ENCODE results near the gene RPA4. TPM values are rescaled to one million over a fixed set of nuclear protein-coding genes. Genes with fewer than 3 reads are reported as not detected.

RPA4 gene
- total and polyA plus RNA-seq, 9 of the 15 experiments (the other 6 are each of a cell fraction or from before 2014, with no cell fraction given): 0.29 TPM; not detected in 8

GRCh38 chrX:96918864-96919263 is 35.2 kb downstream of the RPA4 start:
- intact Hi-C loops (cut with micrococcal nuclease): no loop called here
- no peak for ATAC-seq
- H4K20me1 ChIP-seq (replicated peaks; ENCODE audit: control insufficient read depth, insufficient read depth, low read length): no peaks in the 10 kb centered on the region
- H3K4me1 ChIP-seq (replicated peaks in 1 of 2; ENCODE audit: control insufficient read depth in 2 of 2, insufficient read depth in 2 of 2, low read length in 2 of 2): no peaks in the 10 kb centered on the region
- ChIA-PET CTCF (ENCODE audit: low intra/inter-chr PET ratio) (no interaction called here), POLR2A (no interaction called here)
- BruUV-seq (replicated peaks): no TSS peak
- TF ChIP-seq PRMT5 (CRISPR knock-in tag; IDR thresholded peaks at IDR 0.05) (no peak), ILF3 (IDR thresholded peaks at IDR 0.05; ENCODE audit: borderline replicate concordance) (no peak)
- no peak overlapping the region for H3K4me3 ChIP-seq
- no peak for FAIRE-seq
- no peak overlapping the region for H3K4me2 ChIP-seq (ENCODE audit: insufficient read depth, low read length)
- H3K36me3 ChIP-seq (ENCODE audit: control insufficient read depth, insufficient read depth, low read length): no peaks in the 10 kb centered on the region
- in situ Hi-C loops (cut with MboI): no loop called here
- H3K27me3 ChIP-seq (ENCODE audit: control insufficient read depth in 2 of 2, insufficient read depth in 2 of 2, low read length in 2 of 2): no peaks in the 10 kb centered on the region
- H3K27ac ChIP-seq (ENCODE audit: extremely low read depth, low read depth, low read length): no peak overlapping the region
- no peak for DNase-seq (ENCODE audit: extremely low read depth in 1 of 4, low spot score in 3 of 4)
- no peaks in the 10 kb centered on the region for H3K9me1 ChIP-seq (ENCODE audit: control insufficient read depth, insufficient read depth, low read length)
- H3K79me2 ChIP-seq (ENCODE audit: control insufficient read depth, insufficient read depth, low read length): no peaks in the 10 kb centered on the region
- no peaks in the 10 kb centered on the region for H3K9me3 ChIP-seq (replicated peaks; ENCODE audit: control insufficient read depth, insufficient read depth, low read depth, low read length)
- 0% methylated on average over 2 of the region's 2 CpGs for WGBS (ENCODE audit: insufficient coverage, low coverage, missing lambda C conversion rate)
- no peak overlapping the region for H2AFZ ChIP-seq (ENCODE audit: low read depth, low read length)
- H3K9ac ChIP-seq (ENCODE audit: insufficient read depth in 1 of 2, low read depth in 2 of 2, low read length in 2 of 2): no peak overlapping the region

- BruUV-seq (replicated peaks): no TSS peak
- intact Hi-C loops (cut with micrococcal nuclease) (no loop called here), in situ Hi-C loops (cut with MboI) (no loop called here)
- WGBS (ENCODE audit: insufficient coverage, low coverage, missing lambda C conversion rate): 3% methylated on average over 4 of the region's 4 CpGs
- FAIRE-seq: no peak
- no peak for TF ChIP-seq ATF7 (IDR thresholded peaks at IDR 0.05)
- TF ChIP-seq, protein P1, sequence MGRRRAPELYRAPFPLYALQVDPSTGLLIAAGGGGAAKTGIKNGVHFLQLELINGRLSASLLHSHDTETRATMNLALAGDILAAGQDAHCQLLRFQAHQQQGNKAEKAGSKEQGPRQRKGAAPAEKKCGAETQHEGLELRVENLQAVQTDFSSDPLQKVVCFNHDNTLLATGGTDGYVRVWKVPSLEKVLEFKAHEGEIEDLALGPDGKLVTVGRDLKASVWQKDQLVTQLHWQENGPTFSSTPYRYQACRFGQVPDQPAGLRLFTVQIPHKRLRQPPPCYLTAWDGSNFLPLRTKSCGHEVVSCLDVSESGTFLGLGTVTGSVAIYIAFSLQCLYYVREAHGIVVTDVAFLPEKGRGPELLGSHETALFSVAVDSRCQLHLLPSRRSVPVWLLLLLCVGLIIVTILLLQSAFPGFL (CRISPR knock-in tag; IDR thresholded peaks at IDR 0.05): no peak
- no peak for TF ChIP-seq TRIM28 (IDR thresholded peaks at IDR 0.05)
- TF ChIP-seq NR3C1 (CRISPR knock-in tag; IDR thresholded peaks at IDR 0.05): no peak
- TF ChIP-seq EP400 (IDR thresholded peaks at IDR 0.05): no peak
- no peak for TF ChIP-seq ZNF124 (CRISPR knock-in tag; IDR thresholded peaks at IDR 0.05)
- TF ChIP-seq, protein P2, sequence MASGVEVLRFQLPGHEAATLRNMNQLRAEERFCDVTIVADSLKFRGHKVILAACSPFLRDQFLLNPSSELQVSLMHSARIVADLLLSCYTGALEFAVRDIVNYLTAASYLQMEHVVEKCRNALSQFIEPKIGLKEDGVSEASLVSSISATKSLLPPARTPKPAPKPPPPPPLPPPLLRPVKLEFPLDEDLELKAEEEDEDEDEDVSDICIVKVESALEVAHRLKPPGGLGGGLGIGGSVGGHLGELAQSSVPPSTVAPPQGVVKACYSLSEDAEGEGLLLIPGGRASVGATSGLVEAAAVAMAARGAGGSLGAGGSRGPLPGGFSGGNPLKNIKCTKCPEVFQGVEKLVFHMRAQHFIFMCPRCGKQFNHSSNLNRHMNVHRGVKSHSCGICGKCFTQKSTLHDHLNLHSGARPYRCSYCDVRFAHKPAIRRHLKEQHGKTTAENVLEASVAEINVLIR (CRISPR knock-in tag; IDR thresholded peaks at IDR 0.05): no peak
- TF ChIP-seq NELFE (IDR thresholded peaks at IDR 0.05; ENCODE audit: insufficient read depth, insufficient read length): no peak
- no peak for TF ChIP-seq ZNF239 (CRISPR knock-in tag; IDR thresholded peaks at IDR 0.05)
- no peak for TF ChIP-seq ZBTB1 (CRISPR knock-in tag; IDR thresholded peaks at IDR 0.05; ENCODE audit: borderline replicate concordance, low read depth)
- TF ChIP-seq ARHGAP35 (IDR thresholded peaks at IDR 0.05; ENCODE audit: partially characterized antibody): no peak
- no peak for TF ChIP-seq BRD4 (IDR thresholded peaks at IDR 0.05)
- TF ChIP-seq POLR2A (conservative IDR thresholded peaks at IDR 0.05): no peak
- no peaks in the 10 kb centered on the region for H3K9me1 ChIP-seq (ENCODE audit: control insufficient read depth, insufficient read depth, low read length)
- H3K27ac ChIP-seq (ENCODE audit: extremely low read depth, low read depth, low read length): no peak overlapping the region
- H3K36me3 ChIP-seq (ENCODE audit: control insufficient read depth, insufficient read depth, low read length): no peaks in the 10 kb centered on the region
- H3K27me3 ChIP-seq (ENCODE audit: control insufficient read depth in 2 of 2, insufficient read depth in 2 of 2, low read length in 2 of 2): no peaks in the 10 kb centered on the region
- H3K4me1 ChIP-seq (replicated peaks in 1 of 2; ENCODE audit: control insufficient read depth in 2 of 2, insufficient read depth in 2 of 2, low read length in 2 of 2): no peaks in the 10 kb centered on the region
- POLR2A ChIA-PET: no interaction called here
- no peak overlapping the region for H3K9ac ChIP-seq (ENCODE audit: insufficient read depth in 1 of 2, low read depth in 2 of 2, low read length in 2 of 2)
- H4K20me1 ChIP-seq (replicated peaks; ENCODE audit: control insufficient read depth, insufficient read depth, low read length): no peaks in the 10 kb centered on the region
- no peak overlapping the region for H3K4me3 ChIP-seq
- CTCF ChIA-PET (ENCODE audit: low intra/inter-chr PET ratio): no interaction called here
- no peaks in the 10 kb centered on the region for H3K9me3 ChIP-seq (replicated peaks; ENCODE audit: control insufficient read depth, insufficient read depth, low read depth, low read length)
- ATAC-seq: no peak
- no peaks in the 10 kb centered on the region for H3K79me2 ChIP-seq (ENCODE audit: control insufficient read depth, insufficient read depth, low read length)
- no peak overlapping the region for H3K4me2 ChIP-seq (ENCODE audit: insufficient read depth, low read length)
- DNase-seq (ENCODE audit: extremely low read depth in 1 of 4, low spot score in 3 of 4): no peak
- H2AFZ ChIP-seq (ENCODE audit: low read depth, low read length): no peak overlapping the region
Measured at GRCh38 chrX:96919672-96920071, 36.0 kb downstream of the RPA4 start.

Measured in K562 (cell line).